Esophagus squamous epithelium (tissue), 4 donors: ENCODE measurements around the gene ASTN2.

Experiments used
- POLR2A ChIP-seq, 4 donors: fragments of 450-650 bp; IDR thresholded peaks; one replicate each; pipeline ENCODE4 v1.6.1; 2017; ENCODE audit warnings: antibody characterized with exemption in 4 of 4, mild to moderate bottlenecking in 4 of 4, moderate library complexity in 3 of 4
- TF ChIP-seq, protein P1 (sequence below), 6 experiments: fragments of 450-650 bp in 4 of 6; fragments of 200-600 bp in 2 of 6; sonication (generic) in 2 of 6; IDR thresholded peaks; one replicate each; pipeline ENCODE4 v1.5.1; 2016 to 2019; ENCODE audit warnings: antibody characterized with exemption in 6 of 6, mild to moderate bottlenecking in 4 of 6, moderate library complexity in 4 of 6

DNA sequence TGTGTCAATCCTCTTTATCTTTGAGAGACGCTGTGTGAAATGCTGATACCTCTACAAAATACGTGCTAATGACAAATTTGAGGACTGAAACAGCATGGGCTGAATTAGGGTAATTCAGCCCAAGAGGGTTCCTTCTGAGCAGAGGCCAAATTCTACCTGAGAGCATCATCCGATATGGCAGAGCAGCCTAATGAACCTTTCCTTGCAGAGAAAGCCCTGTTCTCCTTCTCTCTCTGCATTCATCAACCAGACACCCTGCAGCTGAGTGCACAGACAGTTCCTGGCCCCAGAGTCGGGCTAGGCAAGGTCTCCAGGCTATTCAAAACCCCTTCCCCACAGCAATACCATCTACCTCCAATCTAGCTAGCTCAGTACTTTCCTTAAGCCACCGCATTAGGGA lies 649.8 kb downstream of the ASTN2 start:
- TF ChIP-seq, protein P1, sequence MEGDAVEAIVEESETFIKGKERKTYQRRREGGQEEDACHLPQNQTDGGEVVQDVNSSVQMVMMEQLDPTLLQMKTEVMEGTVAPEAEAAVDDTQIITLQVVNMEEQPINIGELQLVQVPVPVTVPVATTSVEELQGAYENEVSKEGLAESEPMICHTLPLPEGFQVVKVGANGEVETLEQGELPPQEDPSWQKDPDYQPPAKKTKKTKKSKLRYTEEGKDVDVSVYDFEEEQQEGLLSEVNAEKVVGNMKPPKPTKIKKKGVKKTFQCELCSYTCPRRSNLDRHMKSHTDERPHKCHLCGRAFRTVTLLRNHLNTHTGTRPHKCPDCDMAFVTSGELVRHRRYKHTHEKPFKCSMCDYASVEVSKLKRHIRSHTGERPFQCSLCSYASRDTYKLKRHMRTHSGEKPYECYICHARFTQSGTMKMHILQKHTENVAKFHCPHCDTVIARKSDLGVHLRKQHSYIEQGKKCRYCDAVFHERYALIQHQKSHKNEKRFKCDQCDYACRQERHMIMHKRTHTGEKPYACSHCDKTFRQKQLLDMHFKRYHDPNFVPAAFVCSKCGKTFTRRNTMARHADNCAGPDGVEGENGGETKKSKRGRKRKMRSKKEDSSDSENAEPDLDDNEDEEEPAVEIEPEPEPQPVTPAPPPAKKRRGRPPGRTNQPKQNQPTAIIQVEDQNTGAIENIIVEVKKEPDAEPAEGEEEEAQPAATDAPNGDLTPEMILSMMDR (IDR thresholded peaks at IDR 0.05), result no peak
- TF ChIP-seq POLR2A (IDR thresholded peaks at IDR 0.05), result no peak
